WTC11 (cell line): ENCODE results near the gene LARP1B.

Source experiments
- ATF6 ChIP-seq: sonication (generic); formaldehyde crosslinking; IDR thresholded peaks from 2 replicates; pipeline ENCODE4 v1.8.1; 2023; ENCODE audit warnings: mild to moderate bottlenecking, missing genetic modification reagents
- CREB1 ChIP-seq: sonication (generic); formaldehyde crosslinking; IDR thresholded peaks from 2 replicates; pipeline ENCODE4 v1.8.0; 2023; ENCODE audit warnings: mild to moderate bottlenecking, missing genetic modification reagents
- CTCF ChIP-seq: fragments of 200-600 bp; IDR thresholded peaks from 2 replicates; pipeline ENCODE4 v1.8.0; 2022; ENCODE audit warnings: antibody characterized with exemption
- ELF4 ChIP-seq: sonication (generic); formaldehyde crosslinking; IDR thresholded peaks from 2 replicates; pipeline ENCODE4 v1.8.1; 2022; ENCODE audit warnings: low read depth, mild to moderate bottlenecking, moderate library complexity, missing genetic modification reagents
- TEAD4 ChIP-seq: sonication (generic); formaldehyde crosslinking; IDR thresholded peaks from 2 replicates; pipeline ENCODE4 v1.8.0; 2022; ENCODE audit warnings: mild to moderate bottlenecking, missing genetic modification reagents
- ZNF232 ChIP-seq: sonication (generic); formaldehyde crosslinking; IDR thresholded peaks from 2 replicates; pipeline ENCODE4 v1.8.0; 2022; ENCODE audit warnings: mild to moderate bottlenecking, missing genetic modification reagents

GRCh38 chr4:128241019-128241418 lies 179.9 kb downstream of the LARP1B start:
- TF ChIP-seq CTCF = no peak
- no peak for TF ChIP-seq ATF6 (CRISPR knock-in tag)
- TF ChIP-seq CREB1 (CRISPR knock-in tag) = no peak
- no peak for TF ChIP-seq ELF4 (CRISPR knock-in tag)
- no peak for TF ChIP-seq TEAD4
- no peak for TF ChIP-seq ZNF232 (CRISPR knock-in tag)
